Activated naive CD8-positive, alpha-beta T cell treated with anti-CD3 and anti-CD28 coated beads for 36 hours (primary cell): ENCODE results near the gene POM121. TPM values are rescaled to one million over a fixed set of nuclear protein-coding genes. Genes with fewer than 3 reads are reported as not detected.

Experiments
- total RNA-seq, 2 experiments: library from RNA; stranded (reverse); gene quantifications; one replicate each; pipeline ENCODE4 v1.2.3, GENCODE V29; 2021

The POM121 gene
- total RNA-seq, 2 experiments from 2014 or later = 82.5 to 86.6 TPM

Other genes with a start within 250 kb of the POM121 start
- gene TYW1B, start 96.9 kb upstream of the POM121 start, total RNA-seq = 1 to 10 TPM; 3.7 to 3.8 TPM
- under 1 TPM in 1 of 2 experiments, not detected in 1; 0.35 TPM for gene TRIM74, start 44.4 kb downstream of the POM121 start, total RNA-seq
- gene SPDYE8, start 104.7 kb downstream of the POM121 start, total RNA-seq = not detected
- gene SPDYE11, start 132.8 kb downstream of the POM121 start, total RNA-seq = not detected
- not detected for gene SPDYE9, start 160.9 kb downstream of the POM121 start, total RNA-seq